GM21723 (cell line): ENCODE results near the gene STEAP1B.
"Not testable (repeated sequence)": the region's sequence is repeated elsewhere in the genome, so short reads cannot be mapped to it uniquely, and the experiment has no call there.

Source experiments
- ATAC-seq: cut with Tn5 transposase; IDR thresholded peaks from one replicate; pipeline ENCODE4 v1.9.1; 2021; ENCODE audit warnings: mild to moderate bottlenecking, moderate library complexity; ENCODE audit not compliant: unreplicated experiment

Gene STEAP1B

GRCh38 chr7:22460363-22460988, 39.5 kb downstream of the STEAP1B start:
- ATAC-seq, result no peak

- ATAC-seq, result no peak
Observed at GRCh38 chr7:22457471-22457870, 42.5 kb downstream of the STEAP1B start.

GRCh38 chr7:22454446-22454845, 45.5 kb downstream of the STEAP1B start:
- ATAC-seq, result no peak

GRCh38 chr7:22452960-22453558, 46.9 kb downstream of the STEAP1B start:
- no peak for ATAC-seq

- ATAC-seq, result no peak
Observed at GRCh38 chr7:22452142-22452959, 47.6 kb downstream of the STEAP1B start.

GRCh38 chr7:22450013-22450412, 50.0 kb downstream of the STEAP1B start:
- ATAC-seq, result not testable (repeated sequence)

GRCh38 chr7:22447762-22448161, 52.2 kb downstream of the STEAP1B start:
- ATAC-seq, result peak; percentile 74

GRCh38 chr7:22447008-22447407, 53.0 kb downstream of the STEAP1B start:
- ATAC-seq, result peak; percentile 34

- no peak for ATAC-seq
Observed at GRCh38 chr7:22445853-22446252, 54.1 kb downstream of the STEAP1B start.

GRCh38 chr7:22445140-22445743, 54.7 kb downstream of the STEAP1B start:
- ATAC-seq, result peak; percentile 47

- no peak for ATAC-seq
Observed at GRCh38 chr7:22444181-22444971, 55.6 kb downstream of the STEAP1B start.

- ATAC-seq, result no peak
Observed at GRCh38 chr7:22443370-22444180, 56.4 kb downstream of the STEAP1B start.

GRCh38 chr7:22442882-22443369, 57.1 kb downstream of the STEAP1B start:
- ATAC-seq, result no peak

- no peak for ATAC-seq
Observed at GRCh38 chr7:22442187-22442881, 57.7 kb downstream of the STEAP1B start.

GRCh38 chr7:22441157-22441556, 58.8 kb downstream of the STEAP1B start:
- ATAC-seq, result no peak

- ATAC-seq, result peak; percentile 49
Observed at GRCh38 chr7:22438994-22439393, 61.0 kb downstream of the STEAP1B start.

- not testable (repeated sequence) for ATAC-seq
Observed at GRCh38 chr7:22436552-22436951, 63.4 kb downstream of the STEAP1B start.

GRCh38 chr7:22435720-22436119, 64.3 kb downstream of the STEAP1B start:
- peak; percentile 18 for ATAC-seq

GRCh38 chr7:22435105-22435504, 64.9 kb downstream of the STEAP1B start:
- peak; percentile 93 for ATAC-seq
